ENCODE data around the gene CTSD.

The CTSD gene

DNA sequence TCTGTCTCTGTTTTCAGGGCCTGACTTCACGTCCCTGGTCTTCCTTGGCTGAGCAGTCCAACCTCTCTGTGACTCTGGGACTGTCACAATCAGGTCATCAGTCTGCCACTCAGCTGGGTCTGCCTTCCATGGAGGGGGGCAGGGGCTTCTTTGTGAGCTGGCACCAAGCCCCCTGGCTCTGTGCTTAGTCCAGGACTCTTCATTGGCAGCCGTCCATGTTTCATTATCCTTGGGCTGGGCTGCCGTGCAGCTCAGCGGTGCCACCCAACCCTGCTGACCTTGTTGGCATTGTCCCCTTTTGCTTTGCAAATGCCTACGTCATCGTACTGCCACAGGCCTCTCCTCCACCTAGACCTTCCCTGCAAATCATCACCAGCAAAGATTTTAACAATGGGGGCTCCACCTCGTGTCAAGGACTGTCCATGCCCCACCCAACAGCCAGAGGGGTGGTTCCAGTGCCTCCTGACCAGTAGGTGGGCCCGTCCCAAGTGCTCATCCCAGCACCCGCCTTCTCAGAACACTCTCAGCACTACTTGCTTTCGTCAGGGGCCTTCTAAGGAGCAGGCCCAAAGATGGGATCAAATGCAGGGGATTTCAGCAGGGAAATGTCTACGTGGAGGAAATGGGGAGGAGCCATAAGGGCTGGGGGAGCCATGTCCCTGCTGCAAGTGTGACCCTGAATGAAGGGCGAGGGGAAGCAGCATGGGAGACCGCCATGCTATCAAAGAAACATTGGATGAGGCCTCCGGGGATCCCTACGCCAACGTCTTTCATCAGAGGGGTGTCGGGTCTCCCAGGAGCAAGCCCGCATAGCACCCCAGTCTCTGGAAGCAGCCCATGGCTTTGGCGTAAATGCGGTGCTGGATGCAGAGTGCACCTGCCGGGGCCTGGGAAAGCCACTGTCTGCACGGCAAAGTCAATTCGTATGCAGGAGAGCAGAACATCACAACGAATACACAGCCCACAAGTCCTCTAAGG is 48.5 kb downstream of the CTSD start:
- TF ChIP-seq FOXP2 (optimal IDR thresholded peaks at IDR 0.05; ENCODE audit: borderline replicate concordance, extremely low read depth, extremely low read length, insufficient read depth) (no peak), POLR2AphosphoS5 (IDR thresholded peaks at IDR 0.05; ENCODE audit: low read depth, low read length) (no peak), SIN3A (IDR thresholded peaks at IDR 0.05; ENCODE audit: borderline replicate concordance, insufficient read depth, low read length) (no peak), TAF1 (IDR thresholded peaks at IDR 0.05; ENCODE audit: borderline replicate concordance, insufficient read depth, low read length) (no peak)
- TF ChIP-seq, protein P1, sequence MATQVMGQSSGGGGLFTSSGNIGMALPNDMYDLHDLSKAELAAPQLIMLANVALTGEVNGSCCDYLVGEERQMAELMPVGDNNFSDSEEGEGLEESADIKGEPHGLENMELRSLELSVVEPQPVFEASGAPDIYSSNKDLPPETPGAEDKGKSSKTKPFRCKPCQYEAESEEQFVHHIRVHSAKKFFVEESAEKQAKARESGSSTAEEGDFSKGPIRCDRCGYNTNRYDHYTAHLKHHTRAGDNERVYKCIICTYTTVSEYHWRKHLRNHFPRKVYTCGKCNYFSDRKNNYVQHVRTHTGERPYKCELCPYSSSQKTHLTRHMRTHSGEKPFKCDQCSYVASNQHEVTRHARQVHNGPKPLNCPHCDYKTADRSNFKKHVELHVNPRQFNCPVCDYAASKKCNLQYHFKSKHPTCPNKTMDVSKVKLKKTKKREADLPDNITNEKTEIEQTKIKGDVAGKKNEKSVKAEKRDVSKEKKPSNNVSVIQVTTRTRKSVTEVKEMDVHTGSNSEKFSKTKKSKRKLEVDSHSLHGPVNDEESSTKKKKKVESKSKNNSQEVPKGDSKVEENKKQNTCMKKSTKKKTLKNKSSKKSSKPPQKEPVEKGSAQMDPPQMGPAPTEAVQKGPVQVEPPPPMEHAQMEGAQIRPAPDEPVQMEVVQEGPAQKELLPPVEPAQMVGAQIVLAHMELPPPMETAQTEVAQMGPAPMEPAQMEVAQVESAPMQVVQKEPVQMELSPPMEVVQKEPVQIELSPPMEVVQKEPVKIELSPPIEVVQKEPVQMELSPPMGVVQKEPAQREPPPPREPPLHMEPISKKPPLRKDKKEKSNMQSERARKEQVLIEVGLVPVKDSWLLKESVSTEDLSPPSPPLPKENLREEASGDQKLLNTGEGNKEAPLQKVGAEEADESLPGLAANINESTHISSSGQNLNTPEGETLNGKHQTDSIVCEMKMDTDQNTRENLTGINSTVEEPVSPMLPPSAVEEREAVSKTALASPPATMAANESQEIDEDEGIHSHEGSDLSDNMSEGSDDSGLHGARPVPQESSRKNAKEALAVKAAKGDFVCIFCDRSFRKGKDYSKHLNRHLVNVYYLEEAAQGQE (IDR thresholded peaks at IDR 0.05; ENCODE audit: insufficient read depth in 1 of 2, low read depth in 2 of 2, low read length in 2 of 2) = no peak

DNA sequence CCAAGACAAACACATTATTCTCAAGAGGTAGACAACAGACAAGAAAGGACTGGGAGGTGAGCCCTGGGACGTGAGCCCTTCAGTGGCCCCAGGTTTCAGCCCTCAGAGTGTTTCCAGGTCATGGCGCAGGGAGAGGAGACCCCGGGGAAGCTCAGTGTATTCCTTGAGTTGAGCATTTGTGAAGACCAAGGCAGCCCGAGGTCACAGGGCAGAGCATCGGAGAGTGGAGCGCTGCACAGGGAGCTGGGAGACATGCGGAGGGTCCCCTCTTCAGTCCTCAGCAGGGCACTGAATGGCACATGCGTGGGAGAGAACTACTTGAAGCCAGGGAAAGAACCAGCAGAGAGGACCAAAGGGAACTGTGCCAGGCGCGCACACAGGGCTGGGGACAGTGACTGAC is 55.0 kb downstream of the CTSD start:
- TF ChIP-seq SIN3A (IDR thresholded peaks at IDR 0.05; ENCODE audit: borderline replicate concordance, insufficient read depth, low read length) = no peak
- no peak for TF ChIP-seq TAF1 (IDR thresholded peaks at IDR 0.05; ENCODE audit: borderline replicate concordance, insufficient read depth, low read length)
- no peak for TF ChIP-seq FOXP2 (optimal IDR thresholded peaks at IDR 0.05; ENCODE audit: borderline replicate concordance, extremely low read depth, extremely low read length, insufficient read depth)
- TF ChIP-seq POLR2AphosphoS5 (IDR thresholded peaks at IDR 0.05; ENCODE audit: low read depth, low read length) = no peak
- TF ChIP-seq, protein P1 (IDR thresholded peaks at IDR 0.05; ENCODE audit: insufficient read depth in 1 of 2, low read depth in 2 of 2, low read length in 2 of 2) = no peak

DNA sequence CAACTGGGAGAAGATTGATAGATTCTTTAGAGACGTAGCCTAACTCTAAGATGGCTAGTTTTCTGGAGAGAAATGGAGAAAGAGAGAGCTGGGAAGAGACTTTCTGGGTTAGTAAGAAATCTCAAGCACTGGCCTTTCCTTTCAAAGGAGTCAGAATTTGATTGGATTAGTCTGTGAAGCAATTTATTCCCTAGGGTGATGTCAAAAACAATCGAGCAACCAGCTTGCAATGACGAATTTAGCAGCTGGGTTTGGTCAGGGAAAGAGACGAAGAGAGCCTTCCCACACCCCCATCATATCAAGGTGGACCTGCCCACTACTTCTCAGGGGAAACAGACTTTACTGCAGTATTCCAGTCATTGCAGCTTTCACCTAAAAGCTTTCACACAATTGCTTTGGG is 56.0 kb downstream of the CTSD start:
- TF ChIP-seq, protein P1 (IDR thresholded peaks at IDR 0.05; ENCODE audit: insufficient read depth in 1 of 2, low read depth in 2 of 2, low read length in 2 of 2) = no peak
- TF ChIP-seq POLR2AphosphoS5 (IDR thresholded peaks at IDR 0.05; ENCODE audit: low read depth, low read length) = no peak
- TF ChIP-seq FOXP2 (optimal IDR thresholded peaks at IDR 0.05; ENCODE audit: borderline replicate concordance, extremely low read depth, extremely low read length, insufficient read depth) = no peak
- no peak for TF ChIP-seq TAF1 (IDR thresholded peaks at IDR 0.05; ENCODE audit: borderline replicate concordance, insufficient read depth, low read length)
- no peak for TF ChIP-seq SIN3A (IDR thresholded peaks at IDR 0.05; ENCODE audit: borderline replicate concordance, insufficient read depth, low read length)

DNA sequence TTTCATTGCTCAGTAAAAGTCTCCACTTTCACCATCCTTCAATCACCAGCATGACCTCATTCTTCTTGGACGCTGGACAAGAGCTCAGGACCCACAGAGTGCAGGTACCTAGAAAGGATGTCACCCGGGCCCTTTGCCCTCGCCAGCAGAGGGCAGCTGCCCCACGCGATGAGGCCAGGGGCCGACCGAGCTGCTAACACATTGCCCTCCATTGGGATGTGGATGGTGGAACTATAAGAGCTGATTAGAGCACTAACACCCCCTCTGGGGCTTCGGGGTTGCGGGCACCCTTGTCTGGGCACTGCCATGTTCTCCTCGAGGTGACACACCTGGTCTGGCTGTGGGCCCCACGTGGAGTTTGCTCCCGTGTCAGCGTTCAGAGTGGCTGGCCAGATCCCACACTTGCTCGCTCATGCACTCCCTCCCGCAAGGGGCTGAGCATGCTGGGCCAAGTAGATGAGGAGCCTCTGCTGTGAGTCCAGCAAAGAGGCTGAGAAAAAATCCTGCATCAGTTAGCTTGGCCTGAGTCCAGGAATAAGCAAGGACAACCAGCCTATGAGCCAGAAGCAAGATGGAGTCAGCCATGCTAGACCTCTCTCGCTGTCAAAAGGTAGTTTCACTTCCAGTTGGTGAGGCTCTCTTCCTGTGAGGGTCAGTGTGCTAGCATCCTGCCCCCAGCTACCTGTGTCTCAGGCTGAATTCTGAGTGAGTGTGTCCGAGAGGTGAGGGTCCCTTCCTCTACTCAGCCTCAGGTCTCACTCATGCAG is 56.9 kb downstream of the CTSD start:
- TF ChIP-seq SIN3A (IDR thresholded peaks at IDR 0.05; ENCODE audit: borderline replicate concordance, insufficient read depth, low read length) (no peak), TAF1 (IDR thresholded peaks at IDR 0.05; ENCODE audit: borderline replicate concordance, insufficient read depth, low read length) (no peak)

DNA sequence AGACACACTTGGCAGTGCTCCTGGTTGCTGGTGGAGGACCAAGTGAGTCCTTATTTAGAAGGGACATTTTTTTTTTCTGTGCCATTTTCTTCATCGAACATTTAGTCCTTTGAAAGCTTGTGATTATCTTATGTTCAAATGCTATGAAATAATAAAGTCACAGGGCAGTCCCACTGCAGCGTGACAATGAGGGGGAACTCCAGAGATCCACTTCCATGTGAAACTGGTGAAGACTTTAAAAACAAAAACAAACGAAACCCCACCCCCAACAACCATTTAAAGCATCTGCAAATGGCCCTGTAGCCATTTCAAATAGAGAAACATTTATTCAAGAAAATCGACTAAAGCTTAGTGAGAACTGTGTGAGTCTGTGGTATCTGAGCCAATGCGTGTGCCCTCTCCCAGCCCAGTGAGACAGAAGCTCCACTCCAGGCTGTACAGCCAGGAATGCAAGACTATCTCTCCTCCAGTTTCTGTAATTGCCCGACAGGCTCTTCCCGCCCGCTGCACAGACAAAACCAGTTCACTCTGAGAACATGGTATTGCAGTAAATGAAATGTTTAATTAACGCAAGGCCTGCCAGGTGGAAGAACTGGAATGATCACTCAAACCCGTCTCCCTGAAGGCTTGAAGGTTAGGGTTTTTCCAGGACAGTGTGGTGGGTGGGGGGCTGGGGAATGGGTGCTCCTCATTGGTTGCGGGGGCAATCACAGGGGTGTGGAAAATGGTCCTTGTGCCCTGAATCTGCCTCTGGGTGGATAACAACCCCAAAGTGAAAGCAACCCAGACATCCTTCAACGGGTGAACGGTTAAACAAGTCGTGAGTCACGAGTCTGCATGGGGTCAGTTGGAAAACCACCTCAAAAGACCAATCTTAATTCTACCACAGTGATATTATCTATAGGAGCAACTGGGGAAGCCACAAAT is 58.3 kb downstream of the CTSD start:
- no peak for TF ChIP-seq FOXP2 (optimal IDR thresholded peaks at IDR 0.05; ENCODE audit: borderline replicate concordance, extremely low read depth, extremely low read length, insufficient read depth)
- TF ChIP-seq SIN3A (IDR thresholded peaks at IDR 0.05; ENCODE audit: borderline replicate concordance, insufficient read depth, low read length) = no peak
- no peak for TF ChIP-seq TAF1 (IDR thresholded peaks at IDR 0.05; ENCODE audit: borderline replicate concordance, insufficient read depth, low read length)
- TF ChIP-seq, protein P1 (IDR thresholded peaks at IDR 0.05; ENCODE audit: insufficient read depth in 1 of 2, low read depth in 2 of 2, low read length in 2 of 2) = no peak

Data from PFSK-1 (cell line).